ENCODE results near the gene LRRC75B. TPM values are rescaled to one million over a fixed set of nuclear protein-coding genes. Genes with fewer than 3 reads are reported as not detected.

The LRRC75B gene
- total and polyA plus RNA-seq, 2 of the 13 experiments (the other 11 are each of a cell fraction or from before 2014, with no cell fraction given): 11.8 to 34.8 TPM

DNA sequence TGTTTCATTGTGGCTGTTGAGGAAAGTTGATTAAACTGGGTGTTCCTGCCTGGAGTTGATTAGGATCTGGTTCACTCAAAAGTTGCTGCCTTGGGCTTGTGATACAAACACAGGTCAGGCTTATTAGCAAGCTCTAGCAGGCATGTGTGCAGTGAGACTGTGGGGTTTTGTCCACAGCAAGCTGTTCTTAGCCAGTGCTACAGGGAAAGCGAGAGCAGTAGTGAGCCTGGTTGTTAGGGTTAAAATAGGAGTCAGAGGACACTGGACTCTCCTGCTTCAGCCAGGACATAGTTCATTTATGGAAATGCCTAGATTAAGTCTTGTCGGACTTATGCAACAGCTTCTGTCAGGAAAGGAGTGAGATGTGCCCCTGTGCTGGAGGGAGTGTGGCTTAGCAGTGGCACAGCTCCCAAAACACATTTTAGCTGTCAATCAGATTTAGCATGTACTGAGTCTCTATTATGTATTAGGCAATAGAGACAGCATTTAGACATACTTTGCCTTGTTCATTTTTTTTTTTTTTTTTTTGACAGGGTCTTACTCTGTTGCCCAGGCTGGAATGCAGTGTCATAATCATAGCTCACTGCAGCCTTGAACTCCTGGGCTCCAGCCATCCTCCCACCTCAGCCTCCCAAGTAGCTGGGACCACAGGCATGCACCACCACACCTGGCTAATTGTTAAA is 28.4 kb downstream of the LRRC75B start (continued):
- TF ChIP-seq, protein P1, sequence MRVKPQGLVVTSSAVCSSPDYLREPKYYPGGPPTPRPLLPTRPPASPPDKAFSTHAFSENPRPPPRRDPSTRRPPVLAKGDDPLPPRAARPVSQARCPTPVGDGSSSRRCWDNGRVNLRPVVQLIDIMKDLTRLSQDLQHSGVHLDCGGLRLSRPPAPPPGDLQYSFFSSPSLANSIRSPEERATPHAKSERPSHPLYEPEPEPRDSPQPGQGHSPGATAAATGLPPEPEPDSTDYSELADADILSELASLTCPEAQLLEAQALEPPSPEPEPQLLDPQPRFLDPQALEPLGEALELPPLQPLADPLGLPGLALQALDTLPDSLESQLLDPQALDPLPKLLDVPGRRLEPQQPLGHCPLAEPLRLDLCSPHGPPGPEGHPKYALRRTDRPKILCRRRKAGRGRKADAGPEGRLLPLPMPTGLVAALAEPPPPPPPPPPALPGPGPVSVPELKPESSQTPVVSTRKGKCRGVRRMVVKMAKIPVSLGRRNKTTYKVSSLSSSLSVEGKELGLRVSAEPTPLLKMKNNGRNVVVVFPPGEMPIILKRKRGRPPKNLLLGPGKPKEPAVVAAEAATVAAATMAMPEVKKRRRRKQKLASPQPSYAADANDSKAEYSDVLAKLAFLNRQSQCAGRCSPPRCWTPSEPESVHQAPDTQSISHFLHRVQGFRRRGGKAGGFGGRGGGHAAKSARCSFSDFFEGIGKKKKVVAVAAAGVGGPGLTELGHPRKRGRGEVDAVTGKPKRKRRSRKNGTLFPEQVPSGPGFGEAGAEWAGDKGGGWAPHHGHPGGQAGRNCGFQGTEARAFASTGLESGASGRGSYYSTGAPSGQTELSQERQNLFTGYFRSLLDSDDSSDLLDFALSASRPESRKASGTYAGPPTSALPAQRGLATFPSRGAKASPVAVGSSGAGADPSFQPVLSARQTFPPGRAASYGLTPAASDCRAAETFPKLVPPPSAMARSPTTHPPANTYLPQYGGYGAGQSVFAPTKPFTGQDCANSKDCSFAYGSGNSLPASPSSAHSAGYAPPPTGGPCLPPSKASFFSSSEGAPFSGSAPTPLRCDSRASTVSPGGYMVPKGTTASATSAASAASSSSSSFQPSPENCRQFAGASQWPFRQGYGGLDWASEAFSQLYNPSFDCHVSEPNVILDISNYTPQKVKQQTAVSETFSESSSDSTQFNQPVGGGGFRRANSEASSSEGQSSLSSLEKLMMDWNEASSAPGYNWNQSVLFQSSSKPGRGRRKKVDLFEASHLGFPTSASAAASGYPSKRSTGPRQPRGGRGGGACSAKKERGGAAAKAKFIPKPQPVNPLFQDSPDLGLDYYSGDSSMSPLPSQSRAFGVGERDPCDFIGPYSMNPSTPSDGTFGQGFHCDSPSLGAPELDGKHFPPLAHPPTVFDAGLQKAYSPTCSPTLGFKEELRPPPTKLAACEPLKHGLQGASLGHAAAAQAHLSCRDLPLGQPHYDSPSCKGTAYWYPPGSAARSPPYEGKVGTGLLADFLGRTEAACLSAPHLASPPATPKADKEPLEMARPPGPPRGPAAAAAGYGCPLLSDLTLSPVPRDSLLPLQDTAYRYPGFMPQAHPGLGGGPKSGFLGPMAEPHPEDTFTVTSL (CRISPR knock-in tag; IDR thresholded peaks at IDR 0.05; ENCODE audit: borderline replicate concordance): 0 out of 2 replicates have a peak, but pooled peaks have one; percentile 36
- TF ChIP-seq AGO1 (IDR thresholded peaks at IDR 0.05; ENCODE audit: low read depth, low read length, poor library complexity, severe bottlenecking) (no peak), KDM5A (IDR thresholded peaks at IDR 0.05; ENCODE audit: borderline replicate concordance, low read length) (no peak), ZNF614 (CRISPR knock-in tag; IDR thresholded peaks at IDR 0.05; ENCODE audit: borderline replicate concordance) (peak; percentile 22; the same call in 1 of the 2 replicates), SAFB2 (CRISPR knock-in tag; IDR thresholded peaks at IDR 0.05; ENCODE audit: borderline replicate concordance, low read depth) (no peak), SOX6 (IDR thresholded peaks at IDR 0.05) (no peak), SOX6 (CRISPR knock-in tag; IDR thresholded peaks at IDR 0.05) (peak; percentile 41; the same call in 1 of the 2 replicates), ZNF615 (CRISPR knock-in tag; IDR thresholded peaks at IDR 0.05; ENCODE audit: borderline replicate concordance) (peak; percentile 96; the same call in 1 of the 2 replicates), IRF2 (CRISPR knock-in tag; IDR thresholded peaks at IDR 0.05) (0 out of 2 replicates have a peak, but pooled peaks have one; percentile 23), ZNF121 (CRISPR knock-in tag; IDR thresholded peaks at IDR 0.05) (peak; percentile 97), AKAP8 (CRISPR knock-in tag; IDR thresholded peaks at IDR 0.05) (0 out of 2 replicates have a peak, but pooled peaks have one; percentile 43), ZMYM3 (CRISPR knock-in tag; IDR thresholded peaks at IDR 0.05) (peak; percentile 72), CEBPB (IDR thresholded peaks at IDR 0.05; ENCODE audit: borderline replicate concordance, low read depth, low read length) (peak; percentile 68), RXRA (CRISPR knock-in tag; IDR thresholded peaks at IDR 0.05) (peak; percentile 15; the same call in 1 of the 2 replicates), BCL6 (CRISPR knock-in tag; IDR thresholded peaks at IDR 0.05) (peak; percentile 56; the same call in 1 of the 2 replicates), ZKSCAN8 (CRISPR knock-in tag; IDR thresholded peaks at IDR 0.05; ENCODE audit: borderline replicate concordance) (no peak), RCOR2 (CRISPR knock-in tag; IDR thresholded peaks at IDR 0.05) (peak; percentile 42; the same call in 1 of the 2 replicates)
- TF ChIP-seq, protein P2, sequence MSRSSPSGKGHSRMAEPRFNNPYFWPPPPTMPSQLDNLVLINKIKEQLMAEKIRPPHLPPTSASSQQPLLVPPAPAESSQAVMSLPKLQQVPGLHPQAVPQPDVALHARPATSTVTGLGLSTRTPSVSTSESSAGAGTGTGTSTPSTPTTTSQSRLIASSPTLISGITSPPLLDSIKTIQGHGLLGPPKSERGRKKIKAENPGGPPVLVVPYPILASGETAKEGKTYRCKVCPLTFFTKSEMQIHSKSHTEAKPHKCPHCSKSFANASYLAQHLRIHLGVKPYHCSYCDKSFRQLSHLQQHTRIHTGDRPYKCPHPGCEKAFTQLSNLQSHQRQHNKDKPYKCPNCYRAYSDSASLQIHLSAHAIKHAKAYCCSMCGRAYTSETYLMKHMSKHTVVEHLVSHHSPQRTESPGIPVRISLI (CRISPR knock-in tag; IDR thresholded peaks at IDR 0.05; ENCODE audit: borderline replicate concordance): peak; percentile 88
- TF ChIP-seq, protein P3, sequence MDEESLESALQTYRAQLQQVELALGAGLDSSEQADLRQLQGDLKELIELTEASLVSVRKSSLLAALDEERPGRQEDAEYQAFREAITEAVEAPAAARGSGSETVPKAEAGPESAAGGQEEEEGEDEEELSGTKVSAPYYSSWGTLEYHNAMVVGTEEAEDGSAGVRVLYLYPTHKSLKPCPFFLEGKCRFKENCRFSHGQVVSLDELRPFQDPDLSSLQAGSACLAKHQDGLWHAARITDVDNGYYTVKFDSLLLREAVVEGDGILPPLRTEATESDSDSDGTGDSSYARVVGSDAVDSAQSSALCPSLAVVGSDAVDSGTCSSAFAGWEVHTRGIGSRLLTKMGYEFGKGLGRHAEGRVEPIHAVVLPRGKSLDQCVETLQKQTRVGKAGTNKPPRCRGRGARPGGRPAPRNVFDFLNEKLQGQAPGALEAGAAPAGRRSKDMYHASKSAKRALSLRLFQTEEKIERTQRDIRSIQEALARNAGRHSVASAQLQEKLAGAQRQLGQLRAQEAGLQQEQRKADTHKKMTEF (CRISPR knock-in tag; IDR thresholded peaks at IDR 0.05): 0 out of 2 replicates have a peak, but pooled peaks have one; percentile 32

Measured in HepG2 (cell line).